CD4-positive, alpha-beta T cell treated with Interleukin-21 for 1 hour (primary cell): ENCODE measurements around the gene FBXL17.

Experiments used
- DNase-seq: peaks from one replicate; pipeline ENCODE4 v3.0.0-alpha.2; 2020

FBXL17 gene

GRCh38 chr5:108079753-108080152 is 302.1 kb downstream of the FBXL17 start:
- DNase-seq, result no peak

- DNase-seq, result no peak
Observed at GRCh38 chr5:108078882-108079281, 303.0 kb downstream of the FBXL17 start.

DNA sequence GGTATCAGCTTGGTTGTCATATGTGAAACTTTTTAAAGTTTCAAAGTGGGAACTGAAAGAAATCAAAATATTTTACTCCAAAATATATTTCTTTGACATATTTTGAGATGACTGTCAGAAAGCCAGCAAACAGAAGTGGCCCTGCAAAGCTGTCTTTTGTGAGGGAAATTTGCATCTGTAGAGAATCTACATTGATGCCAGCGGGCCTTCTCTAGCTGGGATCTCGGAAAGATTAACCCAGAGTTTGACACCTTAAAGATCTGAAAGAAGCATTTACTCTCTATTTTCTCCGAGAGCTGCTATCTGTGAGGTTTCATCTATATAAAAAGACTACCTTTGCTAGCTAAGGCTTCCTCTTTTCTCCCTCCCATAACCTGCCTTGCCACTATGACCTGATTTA is 303.6 kb downstream of the FBXL17 start:
- DNase-seq, result no peak

DNA sequence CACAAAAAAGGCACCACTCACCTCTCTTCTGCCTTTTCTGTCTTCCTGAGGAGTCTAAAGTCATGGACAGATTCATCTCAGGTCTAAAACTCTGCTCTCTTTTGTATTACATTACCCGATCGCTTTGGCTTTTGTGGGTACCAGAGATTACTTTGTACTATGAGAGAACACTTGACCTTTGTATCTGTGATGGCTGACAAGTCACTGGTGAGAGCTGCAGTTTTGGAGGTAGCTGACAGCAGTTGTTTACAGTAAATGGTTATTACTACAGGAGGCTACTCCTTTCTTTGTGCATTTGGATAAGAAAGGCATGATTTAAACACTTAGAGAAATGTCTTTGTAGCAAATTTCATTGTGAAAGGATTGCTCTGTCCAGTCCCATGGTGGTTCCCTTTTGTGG is 307.3 kb downstream of the FBXL17 start:
- DNase-seq, result no peak

GRCh38 chr5:108064302-108064701 is 317.6 kb downstream of the FBXL17 start:
- no peak for DNase-seq

GRCh38 chr5:108061941-108062340 is 320.0 kb downstream of the FBXL17 start:
- DNase-seq, result no peak

GRCh38 chr5:108060340-108060739 is 321.6 kb downstream of the FBXL17 start:
- no peak for DNase-seq

GRCh38 chr5:108059334-108059733 is 322.6 kb downstream of the FBXL17 start:
- DNase-seq, result no peak

DNA sequence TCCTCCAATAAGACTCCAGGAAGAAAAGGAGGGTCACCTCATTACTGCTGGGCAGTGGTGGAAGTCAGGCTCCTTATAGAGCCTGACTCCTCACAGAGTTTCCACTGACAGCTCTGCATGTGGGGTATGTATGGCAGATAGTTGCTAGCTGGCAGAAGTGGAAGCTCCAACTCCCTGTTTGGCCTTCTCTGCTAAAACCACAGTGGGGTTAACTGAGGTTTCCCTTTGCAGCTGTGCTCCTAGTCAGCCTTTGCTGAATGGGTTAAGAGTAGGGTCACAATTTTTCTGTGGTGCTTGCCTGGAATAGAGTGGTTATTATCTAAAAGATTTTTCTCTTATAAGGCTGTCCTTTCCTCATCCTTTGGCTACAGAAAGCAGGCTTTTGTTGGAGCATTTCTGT is 327.5 kb downstream of the FBXL17 start:
- DNase-seq, result no peak

DNA sequence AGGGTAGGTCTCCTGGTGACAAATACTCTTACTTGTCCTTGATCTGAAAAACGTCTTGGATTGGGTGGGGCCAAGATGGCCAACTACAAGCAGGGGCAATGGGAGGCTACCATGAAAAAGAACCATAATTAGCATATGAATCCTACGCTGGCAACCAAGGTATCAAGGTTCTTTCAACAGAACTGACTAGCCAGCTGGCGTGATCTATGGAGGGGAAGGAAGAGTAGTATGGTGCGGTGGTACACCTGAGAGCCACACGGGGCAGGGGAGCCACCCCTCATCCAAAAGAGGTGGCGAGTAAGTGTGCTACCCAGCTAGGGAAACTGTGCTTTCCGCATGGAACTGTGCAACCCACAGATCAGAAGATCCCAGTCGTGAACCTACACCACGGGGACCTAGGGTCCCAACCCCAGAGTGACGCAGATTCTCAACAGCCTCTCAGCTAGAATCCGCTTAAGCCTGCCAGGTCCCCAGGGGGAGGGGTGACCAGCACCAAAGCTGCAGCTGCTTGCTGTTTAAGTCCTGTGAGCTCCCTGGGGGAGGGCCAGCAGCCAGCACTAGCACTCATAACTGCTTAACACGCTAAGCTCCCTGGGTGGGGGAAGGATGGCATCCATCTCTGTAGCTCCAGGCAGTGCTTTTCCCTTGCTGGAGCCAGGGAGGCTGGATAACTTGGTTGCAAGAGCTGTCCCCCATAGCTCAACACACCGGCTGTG is 334.8 kb downstream of the FBXL17 start:
- no peak for DNase-seq

DNA sequence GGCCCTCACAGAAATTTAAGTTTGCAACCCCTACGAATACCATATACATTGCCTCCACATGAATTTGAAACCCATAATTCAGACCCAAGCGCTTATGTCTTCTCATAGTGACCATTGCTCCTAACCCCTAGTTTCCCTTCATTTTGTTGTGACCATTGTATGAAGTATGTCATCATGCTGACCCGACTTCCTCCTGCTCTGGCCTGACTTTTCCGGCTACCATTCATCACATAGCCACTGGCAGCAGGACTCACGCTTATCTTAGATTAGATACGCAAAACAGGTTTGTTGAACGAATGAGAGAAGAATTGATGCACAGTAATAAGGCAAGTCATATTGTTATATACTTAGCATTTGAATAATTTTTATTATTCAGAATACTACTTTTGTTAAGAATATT is 345.4 kb downstream of the FBXL17 start:
- DNase-seq, result no peak

- no peak for DNase-seq
Observed at GRCh38 chr5:108028883-108029282, 353.0 kb downstream of the FBXL17 start.

GRCh38 chr5:108028412-108028811 is 353.5 kb downstream of the FBXL17 start:
- DNase-seq, result no peak

GRCh38 chr5:108025957-108026356 is 355.9 kb downstream of the FBXL17 start:
- DNase-seq, result no peak

GRCh38 chr5:108024986-108025385 is 356.9 kb downstream of the FBXL17 start:
- DNase-seq, result no peak

GRCh38 chr5:108016101-108016500 is 365.8 kb downstream of the FBXL17 start:
- no peak for DNase-seq

DNA sequence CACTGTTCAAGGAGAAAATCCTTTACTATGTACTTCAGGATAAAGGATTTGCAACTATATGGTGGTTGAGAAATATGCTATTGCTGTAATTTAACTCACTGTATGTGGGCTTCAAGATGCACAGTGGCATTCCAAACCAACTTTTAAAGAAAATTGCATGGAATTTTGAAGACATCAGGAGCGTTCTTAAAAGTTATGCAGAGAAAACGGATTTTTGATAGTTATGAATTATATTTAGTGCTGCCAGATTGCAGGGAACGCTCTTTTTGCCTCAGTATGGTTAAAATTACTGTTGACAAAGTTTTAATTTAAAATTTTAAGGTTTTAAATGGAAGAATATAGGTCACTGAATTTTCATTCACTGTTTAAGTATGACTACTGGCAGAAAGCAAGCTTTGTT is 375.1 kb downstream of the FBXL17 start:
- no peak for DNase-seq

DNA sequence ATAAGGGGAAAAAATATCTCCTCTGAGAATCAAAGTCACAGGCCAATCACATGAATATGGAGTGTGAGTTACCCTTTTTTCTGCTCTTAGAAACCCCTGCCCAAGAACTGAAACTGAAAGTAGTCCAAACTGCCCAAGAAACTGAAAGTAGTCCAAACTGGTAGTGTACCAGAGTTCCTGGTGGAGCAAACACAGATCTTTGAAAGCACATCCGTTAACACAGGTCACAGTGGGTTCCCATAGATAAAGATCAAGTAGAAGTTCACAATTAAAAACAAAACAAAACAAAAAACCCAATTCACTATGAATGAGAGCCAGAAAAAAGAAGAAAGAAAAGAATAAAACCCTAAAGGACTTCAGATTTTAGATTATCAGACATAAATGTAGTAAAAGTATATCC is 378.7 kb downstream of the FBXL17 start:
- peak; percentile 53 for DNase-seq

- no peak for DNase-seq
Observed at GRCh38 chr5:108001222-108001621, 380.7 kb downstream of the FBXL17 start.

- no peak for DNase-seq
Observed at GRCh38 chr5:107997338-107997980, 384.4 kb downstream of the FBXL17 start.

- DNase-seq, result no peak
Observed at GRCh38 chr5:107993341-107993740, 388.6 kb downstream of the FBXL17 start.

- peak; percentile 9 for DNase-seq
Observed at GRCh38 chr5:107990881-107991810, 390.8 kb downstream of the FBXL17 start.

GRCh38 chr5:107985144-107985543 is 396.8 kb downstream of the FBXL17 start:
- no peak for DNase-seq
